Measurements from ENCODE around the gene RNPEPL1.

GRCh38 chr2:240615820-240616547 lies 47.7 kb downstream of the RNPEPL1 start:
- TF ChIP-seq, protein P1, sequence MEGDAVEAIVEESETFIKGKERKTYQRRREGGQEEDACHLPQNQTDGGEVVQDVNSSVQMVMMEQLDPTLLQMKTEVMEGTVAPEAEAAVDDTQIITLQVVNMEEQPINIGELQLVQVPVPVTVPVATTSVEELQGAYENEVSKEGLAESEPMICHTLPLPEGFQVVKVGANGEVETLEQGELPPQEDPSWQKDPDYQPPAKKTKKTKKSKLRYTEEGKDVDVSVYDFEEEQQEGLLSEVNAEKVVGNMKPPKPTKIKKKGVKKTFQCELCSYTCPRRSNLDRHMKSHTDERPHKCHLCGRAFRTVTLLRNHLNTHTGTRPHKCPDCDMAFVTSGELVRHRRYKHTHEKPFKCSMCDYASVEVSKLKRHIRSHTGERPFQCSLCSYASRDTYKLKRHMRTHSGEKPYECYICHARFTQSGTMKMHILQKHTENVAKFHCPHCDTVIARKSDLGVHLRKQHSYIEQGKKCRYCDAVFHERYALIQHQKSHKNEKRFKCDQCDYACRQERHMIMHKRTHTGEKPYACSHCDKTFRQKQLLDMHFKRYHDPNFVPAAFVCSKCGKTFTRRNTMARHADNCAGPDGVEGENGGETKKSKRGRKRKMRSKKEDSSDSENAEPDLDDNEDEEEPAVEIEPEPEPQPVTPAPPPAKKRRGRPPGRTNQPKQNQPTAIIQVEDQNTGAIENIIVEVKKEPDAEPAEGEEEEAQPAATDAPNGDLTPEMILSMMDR (conservative IDR thresholded peaks at IDR 0.05): no peak
- no peak for TF ChIP-seq EZH2 (IDR thresholded peaks at IDR 0.05; ENCODE audit: low read depth)
